Brain microvascular endothelial cell (primary cell): ENCODE measurements around the gene PSMB7.

Source experiments
- DNase-seq: peaks from one replicate; pipeline ENCODE4 v3.0.0-alpha.2; 2020
- H3K27ac ChIP-seq: fragments of 250-450 bp; sonication (Bioruptor Pico); 2 replicates; pipeline ENCODE4 v1.5.1; 2020; ENCODE audit warnings: mild to moderate bottlenecking, moderate library complexity
- H3K27me3 ChIP-seq: fragments of 250-450 bp; sonication (Bioruptor Pico); replicated peaks from 2 replicates; pipeline ENCODE4 v1.5.1; 2020; ENCODE audit warnings: mild to moderate bottlenecking
- H3K36me3 ChIP-seq: fragments of 250-450 bp; sonication (Bioruptor Pico); replicated peaks from 2 replicates; pipeline ENCODE4 v1.5.1; 2020; ENCODE audit warnings: mild to moderate bottlenecking
- H3K4me3 ChIP-seq: 2 replicates; pipeline ENCODE4 v1.5.1; 2011; ENCODE audit warnings: low read depth, mild to moderate bottlenecking, control low read depth, low read length, moderate library complexity
- in situ Hi-C: cut with HindIII; loops from 2 replicates; pipeline ENCODE4 v1.10.0; 2017; ENCODE audit warnings: low sequenced_read_pairs, low pct_ligation_motif_present
- TF ChIP-seq, protein P1 (sequence below): IDR thresholded peaks from 2 replicates; pipeline ENCODE4 v1.5.1; 2011; ENCODE audit warnings: low read depth, mild to moderate bottlenecking, moderate library complexity, low read length, control low read depth, inconsistent platforms; ENCODE audit errors: missing control alignments

PSMB7 gene

DNA sequence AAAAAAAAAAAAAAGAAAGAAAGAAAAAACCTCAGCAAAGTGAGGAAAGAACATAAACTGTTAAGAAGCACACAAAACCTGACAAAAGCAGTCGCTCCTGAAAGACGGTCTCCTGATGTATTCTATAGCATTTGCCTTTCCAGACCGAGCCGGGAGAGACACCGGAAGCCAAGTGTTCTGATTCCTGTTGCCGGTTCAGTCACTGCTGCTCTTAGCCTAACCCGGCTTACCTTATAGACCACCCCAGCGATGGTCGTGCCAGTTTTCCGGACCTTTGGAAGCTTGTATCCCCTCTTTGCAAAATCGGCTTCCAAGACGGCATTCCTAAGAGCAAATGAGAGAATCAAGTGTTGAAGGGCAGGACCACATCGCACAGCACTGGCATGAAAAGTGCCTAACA is 630 bp downstream of the PSMB7 start:
- Histone ChIP-seq H3K36me3 (peaks cover 35% of the 10 kb centered on the region), H3K27me3 (no peaks in the 10 kb centered on the region), H3K4me3 (peak overlapping the region; percentile 100), H3K27ac (peak overlapping the region; percentile 93)
- TF ChIP-seq, protein P1, sequence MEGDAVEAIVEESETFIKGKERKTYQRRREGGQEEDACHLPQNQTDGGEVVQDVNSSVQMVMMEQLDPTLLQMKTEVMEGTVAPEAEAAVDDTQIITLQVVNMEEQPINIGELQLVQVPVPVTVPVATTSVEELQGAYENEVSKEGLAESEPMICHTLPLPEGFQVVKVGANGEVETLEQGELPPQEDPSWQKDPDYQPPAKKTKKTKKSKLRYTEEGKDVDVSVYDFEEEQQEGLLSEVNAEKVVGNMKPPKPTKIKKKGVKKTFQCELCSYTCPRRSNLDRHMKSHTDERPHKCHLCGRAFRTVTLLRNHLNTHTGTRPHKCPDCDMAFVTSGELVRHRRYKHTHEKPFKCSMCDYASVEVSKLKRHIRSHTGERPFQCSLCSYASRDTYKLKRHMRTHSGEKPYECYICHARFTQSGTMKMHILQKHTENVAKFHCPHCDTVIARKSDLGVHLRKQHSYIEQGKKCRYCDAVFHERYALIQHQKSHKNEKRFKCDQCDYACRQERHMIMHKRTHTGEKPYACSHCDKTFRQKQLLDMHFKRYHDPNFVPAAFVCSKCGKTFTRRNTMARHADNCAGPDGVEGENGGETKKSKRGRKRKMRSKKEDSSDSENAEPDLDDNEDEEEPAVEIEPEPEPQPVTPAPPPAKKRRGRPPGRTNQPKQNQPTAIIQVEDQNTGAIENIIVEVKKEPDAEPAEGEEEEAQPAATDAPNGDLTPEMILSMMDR = no peak
- in situ Hi-C loops = no loop called here
- no peak for DNase-seq

DNA sequence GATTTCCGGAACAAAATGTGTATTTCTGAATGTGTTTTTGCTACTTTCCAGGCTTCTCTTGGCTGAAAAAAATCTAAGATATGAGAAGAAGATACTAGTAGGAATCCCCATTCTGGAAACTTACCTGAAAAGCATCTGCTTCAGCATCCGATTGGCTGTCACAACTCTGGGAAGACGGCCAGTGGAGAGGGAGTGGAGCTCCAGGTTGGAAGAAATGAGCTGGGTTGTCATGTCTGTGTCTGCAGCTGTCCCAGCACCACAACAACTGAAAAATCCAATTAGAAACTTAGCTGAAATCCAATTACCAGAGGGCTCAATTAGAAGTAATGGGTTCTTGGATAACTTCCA is 3.0 kb downstream of the PSMB7 start:
- no peak for DNase-seq
- Histone ChIP-seq H3K4me3 (no peak overlapping the region), H3K27me3 (no peaks in the 10 kb centered on the region), H3K27ac (peak overlapping the region; percentile 98), H3K36me3 (peaks cover 50% of the 10 kb centered on the region)
- TF ChIP-seq, protein P1 = no peak
- in situ Hi-C loops = no loop called here

DNA sequence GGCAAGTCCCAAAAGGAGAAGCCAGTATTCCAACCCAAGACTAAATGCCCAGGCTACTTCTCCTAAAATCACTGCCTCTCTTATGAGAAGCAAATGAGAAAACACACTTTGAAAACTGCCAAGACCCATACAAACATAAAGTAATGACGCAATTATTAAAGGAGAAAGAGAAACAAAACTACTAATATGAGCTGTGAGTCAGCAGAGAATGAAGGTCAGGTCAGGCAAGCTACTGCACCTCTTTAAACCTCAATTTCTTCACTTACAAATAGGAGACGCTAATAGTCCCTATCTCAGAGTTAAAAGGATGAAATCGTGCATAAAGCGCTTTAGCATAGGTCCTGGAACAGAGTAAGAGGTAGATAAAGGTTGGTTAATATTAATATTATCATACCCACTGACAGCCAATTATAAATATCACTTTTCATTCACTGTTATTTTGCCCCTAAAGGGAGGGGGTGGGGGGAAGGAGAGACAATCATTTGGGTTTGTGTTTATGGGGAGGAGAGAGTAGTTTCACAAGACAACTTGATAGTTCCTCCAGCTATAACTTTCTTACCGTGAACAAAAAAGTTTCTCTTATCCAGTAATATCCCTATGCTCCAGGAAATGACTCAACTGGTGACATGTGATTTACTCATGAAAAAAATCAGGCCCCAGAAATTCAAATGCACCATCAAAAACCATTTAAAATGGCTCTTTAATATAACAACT is 3.6 kb downstream of the PSMB7 start:
- Histone ChIP-seq H3K4me3 (peak overlapping the region; percentile 37), H3K36me3 (peaks cover 50% of the 10 kb centered on the region), H3K27ac (peak overlapping the region; percentile 98), H3K27me3 (no peaks in the 10 kb centered on the region)
- in situ Hi-C loops = no loop called here
- peak; percentile 57 for DNase-seq
- TF ChIP-seq, protein P1 = no peak

DNA sequence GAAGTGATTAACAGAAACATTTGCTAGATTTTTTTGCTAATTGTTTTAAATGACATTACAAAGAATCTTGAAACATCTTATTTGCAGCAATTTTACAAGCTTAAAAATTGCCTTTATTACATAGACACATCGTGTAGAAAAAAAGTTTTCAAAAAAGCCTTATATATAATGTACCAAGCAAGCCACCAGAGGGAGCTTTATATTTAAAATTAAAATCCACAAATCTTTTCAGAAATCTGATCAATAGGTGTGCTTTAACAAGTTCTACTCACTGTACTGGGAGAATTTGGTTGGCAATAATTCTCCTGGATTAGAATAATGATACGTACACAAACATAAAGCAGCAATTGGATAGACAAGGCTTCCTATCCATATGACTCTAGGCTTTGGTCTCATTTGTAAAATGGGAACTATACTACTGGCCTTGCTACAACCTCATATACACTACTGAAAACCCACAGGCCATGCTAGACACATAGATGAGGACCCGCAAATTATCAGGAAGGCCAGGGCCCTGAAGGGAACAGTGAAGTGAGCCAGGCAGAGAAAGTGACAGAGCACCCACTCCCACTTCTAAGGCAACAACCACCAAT is 4.8 kb downstream of the PSMB7 start:
- Histone ChIP-seq H3K36me3 (peaks cover 60% of the 10 kb centered on the region), H3K27me3 (no peaks in the 10 kb centered on the region), H3K27ac (peak overlapping the region; percentile 98), H3K4me3 (no peak overlapping the region)
- in situ Hi-C loops = no loop called here
- TF ChIP-seq, protein P1 = no peak
- DNase-seq = no peak

DNA sequence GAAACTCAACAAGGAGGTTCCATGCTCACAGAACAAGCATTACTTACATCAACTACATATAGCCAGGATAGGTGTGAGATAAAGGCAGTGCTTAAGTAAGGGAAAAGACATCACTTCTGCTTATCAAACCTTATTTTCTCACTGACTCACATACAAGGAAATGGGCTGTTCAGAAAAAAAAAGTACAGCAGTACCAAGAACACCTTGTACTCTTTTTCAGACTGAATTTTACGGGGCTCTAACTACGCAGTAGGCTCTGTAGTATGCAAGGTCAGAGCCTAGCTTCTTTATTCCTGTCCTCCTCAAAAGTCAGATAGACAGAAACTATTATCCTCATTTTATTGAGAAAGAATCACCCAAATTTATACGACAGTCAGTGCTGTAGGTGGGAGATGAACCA is 5.8 kb downstream of the PSMB7 start:
- H3K27me3 ChIP-seq = no peaks in the 10 kb centered on the region
- TF ChIP-seq, protein P1 = no peak
- H3K27ac ChIP-seq = no peak overlapping the region
- H3K4me3 ChIP-seq = no peak overlapping the region
- in situ Hi-C loops = no loop called here
- peaks cover 65% of the 10 kb centered on the region for H3K36me3 ChIP-seq
- DNase-seq = no peak
